Neural progenitor cell (in vitro differentiated cells): ENCODE measurements around the gene CYSLTR2. TPM values are rescaled to one million over a fixed set of nuclear protein-coding genes. Genes with fewer than 3 reads are reported as not detected.

Experiments
- DNase-seq: peaks from one replicate; pipeline ENCODE4 v3.0.0-alpha.2; 2016; ENCODE audit warnings: low spot score
- H2AFZ ChIP-seq: fragments of 200-600 bp; sonication (generic); replicated peaks from 2 replicates; pipeline ENCODE4 v1.6.1; 2016; ENCODE audit warnings: antibody characterized with exemption
- H3F3A ChIP-seq: fragments of 200-600 bp; sonication (generic); 2 replicates; pipeline ENCODE4 v1.6.1; 2016; ENCODE audit warnings: antibody characterized with exemption, low read depth
- H3K27ac ChIP-seq: fragments of 200-600 bp; sonication (generic); 2 replicates; pipeline ENCODE4 v1.5.1; 2016; ENCODE audit warnings: mild to moderate bottlenecking
- H3K27me3 ChIP-seq: fragments of 200-600 bp; sonication (generic); 2 replicates; pipeline ENCODE4 v1.6.1; 2016; ENCODE audit warnings: mild to moderate bottlenecking, moderate library complexity
- H3K36me3 ChIP-seq: fragments of 200-600 bp; sonication (generic); 2 replicates; pipeline ENCODE4 v1.5.1; 2016
- H3K4me1 ChIP-seq: fragments of 200-600 bp; sonication (generic); 2 replicates; pipeline ENCODE4 v1.6.1; 2016; ENCODE audit warnings: mixed run types
- H3K4me2 ChIP-seq: fragments of 200-600 bp; sonication (generic); 2 replicates; pipeline ENCODE4 v1.6.1; 2016
- H3K4me3 ChIP-seq: fragments of 200-600 bp; sonication (generic); 2 replicates; pipeline ENCODE4 v1.5.1; 2016
- H3K79me2 ChIP-seq: fragments of 200-600 bp; sonication (generic); 2 replicates; pipeline ENCODE4 v1.6.1; 2016; ENCODE audit warnings: low read depth
- H3K9ac ChIP-seq: fragments of 200-600 bp; sonication (generic); 2 replicates; pipeline ENCODE4 v1.6.1; 2016
- H3K9me3 ChIP-seq: fragments of 200-600 bp; sonication (generic); 2 replicates; pipeline ENCODE4 v1.5.1; 2016; ENCODE audit warnings: low read depth
- H4K20me1 ChIP-seq: fragments of 200-600 bp; sonication (generic); 2 replicates; pipeline ENCODE4 v1.6.1; 2016; ENCODE audit warnings: low read depth
- H3K27ac Mint-ChIP-seq: 3 replicates; pipeline ENCODE4 v1.8.0; 2021; ENCODE audit warnings: mixed read lengths
- H3K27me3 Mint-ChIP-seq: 2 replicates; pipeline ENCODE4 v1.8.0; 2022; ENCODE audit warnings: low read depth, mild to moderate bottlenecking, inconsistent platforms, moderate library complexity, mixed read lengths; ENCODE audit not compliant: insufficient read depth
- H3K36me3 Mint-ChIP-seq: 3 replicates; pipeline ENCODE4 v1.8.0; 2021; ENCODE audit warnings: mixed read lengths
- H3K4me1 Mint-ChIP-seq: 3 replicates; pipeline ENCODE4 v1.8.0; 2021; ENCODE audit warnings: mixed read lengths
- H3K4me3 Mint-ChIP-seq: 3 replicates; pipeline ENCODE4 v1.8.0; 2021; ENCODE audit warnings: mild to moderate bottlenecking, moderate library complexity, mixed read lengths
- H3K9me3 Mint-ChIP-seq: 3 replicates; pipeline ENCODE4 v1.8.0; 2020; ENCODE audit warnings: mixed read lengths
- CTCF ChIP-seq: fragments of 200-600 bp; sonication (generic); IDR thresholded peaks from 2 replicates; pipeline ENCODE4 v1.5.1; 2017; ENCODE audit warnings: antibody characterized with exemption, mild to moderate bottlenecking
- EZH2 ChIP-seq: fragments of 200-600 bp; sonication (generic); IDR thresholded peaks from 2 replicates; pipeline ENCODE4 v1.6.1; 2017; ENCODE audit warnings: antibody characterized with exemption, mild to moderate bottlenecking, moderate library complexity
- EZH2phosphoT487 ChIP-seq: fragments of 200-600 bp; sonication (generic); IDR thresholded peaks from 2 replicates; pipeline ENCODE4 v1.6.1; 2017; ENCODE audit warnings: antibody characterized with exemption
- total RNA-seq: library from RNA; depleted of rRNA; stranded (reverse); fragments of >200 nt; gene quantifications from 2 replicates; pipeline ENCODE4 v1.2.3, GENCODE V29; 2015; ENCODE audit warnings: low replicate concordance

The CYSLTR2 gene
- total RNA-seq, 1 donor from 2014 or later: not detected

DNA sequence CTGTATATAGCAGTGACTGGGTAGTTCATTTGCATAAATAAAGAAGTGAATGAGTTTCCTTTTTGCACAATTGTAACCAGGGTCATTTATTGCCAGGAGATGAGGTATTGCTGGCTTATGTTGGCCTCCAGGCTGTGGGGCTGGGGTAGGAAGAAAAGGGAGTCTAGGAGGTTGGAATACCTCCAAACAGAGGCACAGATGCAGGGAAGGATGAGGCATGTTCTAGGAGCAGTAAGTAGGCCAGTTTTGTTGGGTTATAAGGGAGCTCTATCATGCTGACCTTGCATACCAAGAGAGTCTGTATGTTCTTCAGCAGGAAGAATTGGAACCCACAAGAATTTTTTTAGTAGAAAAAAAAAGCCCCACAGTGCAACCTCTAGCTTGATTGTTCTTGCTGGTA lies 17.2 kb upstream of the CYSLTR2 start:
- TF ChIP-seq EZH2phosphoT487 (no peak), EZH2 (no peak), CTCF (no peak)
- no peak overlapping the region for H3K27ac Mint-ChIP-seq
- no peaks in the 10 kb centered on the region for H3K36me3 Mint-ChIP-seq

GRCh38 chr13:48637601-48638000 lies 16.1 kb upstream of the CYSLTR2 start:
- Histone ChIP-seq H2AFZ (no peak overlapping the region), H3K9ac (no peak overlapping the region), H4K20me1 (no peaks in the 10 kb centered on the region), H3K4me1 (no peaks in the 10 kb centered on the region), H3K79me2 (no peaks in the 10 kb centered on the region), H3K27ac (no peak overlapping the region), H3F3A (no peaks in the 10 kb centered on the region), H3K27me3 (no peaks in the 10 kb centered on the region), H3K4me3 (no peak overlapping the region), H3K36me3 (no peaks in the 10 kb centered on the region), H3K4me2 (no peak overlapping the region), H3K9me3 (no peaks in the 10 kb centered on the region)
- H3K36me3 Mint-ChIP-seq: no peaks in the 10 kb centered on the region
- H3K4me3 Mint-ChIP-seq: no peak overlapping the region
- no peaks in the 10 kb centered on the region for H3K4me1 Mint-ChIP-seq
- no peak overlapping the region for H3K27ac Mint-ChIP-seq
- TF ChIP-seq EZH2phosphoT487 (no peak), CTCF (no peak), EZH2 (no peak)
- no peak for DNase-seq
- peaks cover 5% of the 10 kb centered on the region for H3K27me3 Mint-ChIP-seq
- H3K9me3 Mint-ChIP-seq: peaks cover 11% of the 10 kb centered on the region

More for the DNA sequence above, 17.2 kb upstream of the CYSLTR2 start:
- Histone ChIP-seq H3K27me3 (no peaks in the 10 kb centered on the region), H3K9me3 (no peaks in the 10 kb centered on the region), H3F3A (no peaks in the 10 kb centered on the region), H4K20me1 (no peaks in the 10 kb centered on the region), H3K9ac (no peak overlapping the region), H3K4me1 (no peaks in the 10 kb centered on the region), H3K4me3 (no peak overlapping the region), H3K4me2 (no peak overlapping the region), H3K36me3 (no peaks in the 10 kb centered on the region), H3K79me2 (no peaks in the 10 kb centered on the region), H2AFZ (no peak overlapping the region), H3K27ac (no peak overlapping the region)
- Mint-ChIP-seq H3K27me3 (peaks cover 5% of the 10 kb centered on the region), H3K4me3 (no peak overlapping the region), H3K9me3 (peaks cover 11% of the 10 kb centered on the region), H3K4me1 (no peaks in the 10 kb centered on the region)
- DNase-seq: no peak

GRCh38 chr13:48640767-48641166 lies 13.0 kb upstream of the CYSLTR2 start:
- H3K36me3 Mint-ChIP-seq: no peaks in the 10 kb centered on the region
- no peak for DNase-seq
- Histone ChIP-seq H3K4me2 (no peak overlapping the region), H3K79me2 (no peaks in the 10 kb centered on the region), H3F3A (no peaks in the 10 kb centered on the region), H3K27ac (no peak overlapping the region), H4K20me1 (no peaks in the 10 kb centered on the region), H3K9me3 (no peaks in the 10 kb centered on the region), H2AFZ (no peak overlapping the region), H3K9ac (no peak overlapping the region), H3K4me3 (no peak overlapping the region), H3K4me1 (no peaks in the 10 kb centered on the region), H3K27me3 (no peaks in the 10 kb centered on the region), H3K36me3 (no peaks in the 10 kb centered on the region)
- TF ChIP-seq EZH2phosphoT487: no peak
- no peak for TF ChIP-seq CTCF
- no peak for TF ChIP-seq EZH2
- no peak overlapping the region for H3K4me3 Mint-ChIP-seq
- H3K9me3 Mint-ChIP-seq: peaks cover 11% of the 10 kb centered on the region
- H3K27me3 Mint-ChIP-seq: peaks cover 5% of the 10 kb centered on the region
- no peak overlapping the region for H3K27ac Mint-ChIP-seq
- peaks cover 2% of the 10 kb centered on the region for H3K4me1 Mint-ChIP-seq

DNA sequence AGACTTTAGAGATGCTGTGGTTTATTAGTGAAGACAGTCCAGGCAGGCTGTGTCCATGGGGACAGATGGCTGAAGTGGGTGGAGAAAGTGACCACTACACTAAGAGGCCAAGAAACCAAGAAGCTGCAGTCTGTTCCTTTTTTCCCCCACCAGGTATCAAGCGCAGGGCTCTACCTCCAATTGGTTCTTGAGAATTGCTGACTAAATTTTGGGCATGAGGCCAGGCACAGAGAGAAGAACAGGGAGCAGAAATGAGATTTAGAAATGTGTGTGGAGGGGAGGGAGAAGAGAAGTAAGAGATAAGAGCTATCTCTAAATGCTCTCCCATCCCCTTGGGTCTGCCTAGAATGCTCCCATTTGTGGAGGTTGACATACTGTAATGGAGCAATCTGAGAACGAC lies 12.3 kb upstream of the CYSLTR2 start:
- H3K4me1 ChIP-seq: no peaks in the 10 kb centered on the region
- DNase-seq: no peak
- H3K27ac ChIP-seq: no peak overlapping the region
- H3K9me3 ChIP-seq: no peaks in the 10 kb centered on the region
- Mint-ChIP-seq H3K9me3 (peaks cover 7% of the 10 kb centered on the region), H3K4me1 (peaks cover 4% of the 10 kb centered on the region), H3K36me3 (no peaks in the 10 kb centered on the region), H3K4me3 (no peak overlapping the region), H3K27ac (no peak overlapping the region), H3K27me3 (peaks cover 2% of the 10 kb centered on the region)
- no peaks in the 10 kb centered on the region for H3F3A ChIP-seq
- H3K4me3 ChIP-seq: no peak overlapping the region
- TF ChIP-seq EZH2phosphoT487 (no peak), CTCF (no peak)
- no peaks in the 10 kb centered on the region for H3K27me3 ChIP-seq
- H3K79me2 ChIP-seq: no peaks in the 10 kb centered on the region
- H3K9ac ChIP-seq: no peak overlapping the region
- no peaks in the 10 kb centered on the region for H4K20me1 ChIP-seq
- no peaks in the 10 kb centered on the region for H3K36me3 ChIP-seq
- H3K4me2 ChIP-seq: no peak overlapping the region
- H2AFZ ChIP-seq: no peak overlapping the region
